H1 (cell line): Measurements from ENCODE around the gene FANCL. TPM values are rescaled to one million over a fixed set of nuclear protein-coding genes. Genes with fewer than 3 reads are reported as not detected.

Experiments used
- CHD1 ChIP-seq: IDR thresholded peaks from 2 replicates; pipeline ENCODE4 v1.6.1; 2012; ENCODE audit warnings: low read depth, low read length, improper control_type of control experiment
- KDM1A ChIP-seq: fragments of 200-600, 300-600 bp; sonication (generic); IDR thresholded peaks from 2 replicates; pipeline ENCODE4 v1.7.1; 2016; ENCODE audit warnings: mild to moderate bottlenecking, low read length, borderline replicate concordance
- KDM4A ChIP-seq: IDR thresholded peaks from one replicate; pipeline ENCODE4 v1.7.1; 2012; ENCODE audit warnings: low read depth, mild to moderate bottlenecking, moderate library complexity, low read length, inconsistent platforms; ENCODE audit not compliant: severe bottlenecking
- NANOG ChIP-seq: IDR thresholded peaks from 2 replicates; pipeline ENCODE4 v1.6.1; 2011; ENCODE audit warnings: low read length, low read depth, mild to moderate bottlenecking, inconsistent platforms; ENCODE audit not compliant: insufficient read depth, poor library complexity, severe bottlenecking
- RFX5 ChIP-seq: IDR thresholded peaks from 2 replicates; pipeline ENCODE4 v1.6.1; 2011; ENCODE audit warnings: low read depth, low read length, improper control_type of control experiment, borderline replicate concordance
- SUZ12 ChIP-seq: fragments of 200-600 bp; sonication (generic); IDR thresholded peaks from 2 replicates; pipeline ENCODE4 v1.6.1; 2012; ENCODE audit warnings: mild to moderate bottlenecking, inconsistent platforms, low read length, moderate library complexity, mixed read lengths
- polyA plus RNA-seq, 7 experiments: library from polyadenylated mRNA; depleted of rRNA in 3 of 7; stranded (reverse) in 5 of 7; unstranded in 2 of 7; fragments of >200 nt in 5 of 7; fragments of 200-250 nt in 2 of 7; gene quantifications; 1 replicate in 5 of 7; 2 replicates in 1 of 7; 4 replicates in 1 of 7; pipeline versions ENCODE4 v1.2.1 to v1.2.3, GENCODE V29; 2011 to 2013; ENCODE audit warnings: missing spikeins in 2 of 7, mixed read lengths in 2 of 7
- total RNA-seq: library from RNA; stranded (reverse); fragmentation: NEBNext Ultra II Directional; extraction: Animal tissue kit (Norgen Biotek cat#: 25700); gene quantifications from 2 replicates; pipeline ENCODE4 v1.2.1, GENCODE V29; 2021
- TF ChIP-seq, protein P1 (sequence below): fragments of 300-600 bp; sonication (generic); IDR thresholded peaks from 2 replicates; pipeline ENCODE4 v1.7.1; 2012; ENCODE audit warnings: low read length, moderate library complexity, mild to moderate bottlenecking, inconsistent platforms; ENCODE audit not compliant: insufficient replicate concordance
- TF ChIP-seq, protein P2 (sequence below): IDR thresholded peaks from 2 replicates; pipeline ENCODE4 v1.6.1; 2012; ENCODE audit warnings: inconsistent platforms
- TF ChIP-seq, protein P3 (sequence below): IDR thresholded peaks from 2 replicates; pipeline ENCODE4 v1.6.1; 2012; ENCODE audit warnings: low read length, inconsistent platforms

The FANCL gene
- total and polyA plus RNA-seq, 2 of the 8 experiments (the other 6 are each of a cell fraction or from before 2014, with no cell fraction given), result 38.7 to 55.9 TPM

DNA sequence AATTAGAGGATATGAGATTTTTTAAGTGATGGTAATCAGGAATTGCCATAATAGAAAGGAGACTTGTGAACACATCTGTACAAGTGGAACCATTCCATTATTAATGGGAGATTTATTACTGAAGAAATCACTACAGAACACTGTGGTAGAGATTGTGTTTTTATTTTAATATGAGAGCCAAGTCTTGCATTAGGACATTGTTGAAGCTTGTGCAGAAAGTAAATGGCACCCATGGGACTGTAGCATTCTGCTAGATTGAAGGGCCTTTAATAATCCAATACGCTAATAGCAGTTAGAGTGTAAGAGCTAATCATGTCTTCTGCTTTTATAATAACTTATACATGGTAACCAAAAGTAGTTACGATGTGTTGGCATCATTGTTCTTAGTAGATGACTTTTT is 110.9 kb downstream of the FANCL start (continued):
- TF ChIP-seq, protein P1, sequence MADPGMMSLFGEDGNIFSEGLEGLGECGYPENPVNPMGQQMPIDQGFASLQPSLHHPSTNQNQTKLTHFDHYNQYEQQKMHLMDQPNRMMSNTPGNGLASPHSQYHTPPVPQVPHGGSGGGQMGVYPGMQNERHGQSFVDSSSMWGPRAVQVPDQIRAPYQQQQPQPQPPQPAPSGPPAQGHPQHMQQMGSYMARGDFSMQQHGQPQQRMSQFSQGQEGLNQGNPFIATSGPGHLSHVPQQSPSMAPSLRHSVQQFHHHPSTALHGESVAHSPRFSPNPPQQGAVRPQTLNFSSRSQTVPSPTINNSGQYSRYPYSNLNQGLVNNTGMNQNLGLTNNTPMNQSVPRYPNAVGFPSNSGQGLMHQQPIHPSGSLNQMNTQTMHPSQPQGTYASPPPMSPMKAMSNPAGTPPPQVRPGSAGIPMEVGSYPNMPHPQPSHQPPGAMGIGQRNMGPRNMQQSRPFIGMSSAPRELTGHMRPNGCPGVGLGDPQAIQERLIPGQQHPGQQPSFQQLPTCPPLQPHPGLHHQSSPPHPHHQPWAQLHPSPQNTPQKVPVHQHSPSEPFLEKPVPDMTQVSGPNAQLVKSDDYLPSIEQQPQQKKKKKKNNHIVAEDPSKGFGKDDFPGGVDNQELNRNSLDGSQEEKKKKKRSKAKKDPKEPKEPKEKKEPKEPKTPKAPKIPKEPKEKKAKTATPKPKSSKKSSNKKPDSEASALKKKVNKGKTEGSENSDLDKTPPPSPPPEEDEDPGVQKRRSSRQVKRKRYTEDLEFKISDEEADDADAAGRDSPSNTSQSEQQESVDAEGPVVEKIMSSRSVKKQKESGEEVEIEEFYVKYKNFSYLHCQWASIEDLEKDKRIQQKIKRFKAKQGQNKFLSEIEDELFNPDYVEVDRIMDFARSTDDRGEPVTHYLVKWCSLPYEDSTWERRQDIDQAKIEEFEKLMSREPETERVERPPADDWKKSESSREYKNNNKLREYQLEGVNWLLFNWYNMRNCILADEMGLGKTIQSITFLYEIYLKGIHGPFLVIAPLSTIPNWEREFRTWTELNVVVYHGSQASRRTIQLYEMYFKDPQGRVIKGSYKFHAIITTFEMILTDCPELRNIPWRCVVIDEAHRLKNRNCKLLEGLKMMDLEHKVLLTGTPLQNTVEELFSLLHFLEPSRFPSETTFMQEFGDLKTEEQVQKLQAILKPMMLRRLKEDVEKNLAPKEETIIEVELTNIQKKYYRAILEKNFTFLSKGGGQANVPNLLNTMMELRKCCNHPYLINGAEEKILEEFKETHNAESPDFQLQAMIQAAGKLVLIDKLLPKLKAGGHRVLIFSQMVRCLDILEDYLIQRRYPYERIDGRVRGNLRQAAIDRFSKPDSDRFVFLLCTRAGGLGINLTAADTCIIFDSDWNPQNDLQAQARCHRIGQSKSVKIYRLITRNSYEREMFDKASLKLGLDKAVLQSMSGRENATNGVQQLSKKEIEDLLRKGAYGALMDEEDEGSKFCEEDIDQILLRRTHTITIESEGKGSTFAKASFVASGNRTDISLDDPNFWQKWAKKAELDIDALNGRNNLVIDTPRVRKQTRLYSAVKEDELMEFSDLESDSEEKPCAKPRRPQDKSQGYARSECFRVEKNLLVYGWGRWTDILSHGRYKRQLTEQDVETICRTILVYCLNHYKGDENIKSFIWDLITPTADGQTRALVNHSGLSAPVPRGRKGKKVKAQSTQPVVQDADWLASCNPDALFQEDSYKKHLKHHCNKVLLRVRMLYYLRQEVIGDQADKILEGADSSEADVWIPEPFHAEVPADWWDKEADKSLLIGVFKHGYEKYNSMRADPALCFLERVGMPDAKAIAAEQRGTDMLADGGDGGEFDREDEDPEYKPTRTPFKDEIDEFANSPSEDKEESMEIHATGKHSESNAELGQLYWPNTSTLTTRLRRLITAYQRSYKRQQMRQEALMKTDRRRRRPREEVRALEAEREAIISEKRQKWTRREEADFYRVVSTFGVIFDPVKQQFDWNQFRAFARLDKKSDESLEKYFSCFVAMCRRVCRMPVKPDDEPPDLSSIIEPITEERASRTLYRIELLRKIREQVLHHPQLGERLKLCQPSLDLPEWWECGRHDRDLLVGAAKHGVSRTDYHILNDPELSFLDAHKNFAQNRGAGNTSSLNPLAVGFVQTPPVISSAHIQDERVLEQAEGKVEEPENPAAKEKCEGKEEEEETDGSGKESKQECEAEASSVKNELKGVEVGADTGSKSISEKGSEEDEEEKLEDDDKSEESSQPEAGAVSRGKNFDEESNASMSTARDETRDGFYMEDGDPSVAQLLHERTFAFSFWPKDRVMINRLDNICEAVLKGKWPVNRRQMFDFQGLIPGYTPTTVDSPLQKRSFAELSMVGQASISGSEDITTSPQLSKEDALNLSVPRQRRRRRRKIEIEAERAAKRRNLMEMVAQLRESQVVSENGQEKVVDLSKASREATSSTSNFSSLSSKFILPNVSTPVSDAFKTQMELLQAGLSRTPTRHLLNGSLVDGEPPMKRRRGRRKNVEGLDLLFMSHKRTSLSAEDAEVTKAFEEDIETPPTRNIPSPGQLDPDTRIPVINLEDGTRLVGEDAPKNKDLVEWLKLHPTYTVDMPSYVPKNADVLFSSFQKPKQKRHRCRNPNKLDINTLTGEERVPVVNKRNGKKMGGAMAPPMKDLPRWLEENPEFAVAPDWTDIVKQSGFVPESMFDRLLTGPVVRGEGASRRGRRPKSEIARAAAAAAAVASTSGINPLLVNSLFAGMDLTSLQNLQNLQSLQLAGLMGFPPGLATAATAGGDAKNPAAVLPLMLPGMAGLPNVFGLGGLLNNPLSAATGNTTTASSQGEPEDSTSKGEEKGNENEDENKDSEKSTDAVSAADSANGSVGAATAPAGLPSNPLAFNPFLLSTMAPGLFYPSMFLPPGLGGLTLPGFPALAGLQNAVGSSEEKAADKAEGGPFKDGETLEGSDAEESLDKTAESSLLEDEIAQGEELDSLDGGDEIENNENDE, result no peak
- no peak for TF ChIP-seq KDM1A
- no peak for TF ChIP-seq NANOG
- TF ChIP-seq, protein P2, sequence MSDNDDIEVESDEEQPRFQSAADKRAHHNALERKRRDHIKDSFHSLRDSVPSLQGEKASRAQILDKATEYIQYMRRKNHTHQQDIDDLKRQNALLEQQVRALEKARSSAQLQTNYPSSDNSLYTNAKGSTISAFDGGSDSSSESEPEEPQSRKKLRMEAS, result no peak
- TF ChIP-seq CHD1, result no peak
- TF ChIP-seq RFX5, result no peak
- TF ChIP-seq, protein P3, sequence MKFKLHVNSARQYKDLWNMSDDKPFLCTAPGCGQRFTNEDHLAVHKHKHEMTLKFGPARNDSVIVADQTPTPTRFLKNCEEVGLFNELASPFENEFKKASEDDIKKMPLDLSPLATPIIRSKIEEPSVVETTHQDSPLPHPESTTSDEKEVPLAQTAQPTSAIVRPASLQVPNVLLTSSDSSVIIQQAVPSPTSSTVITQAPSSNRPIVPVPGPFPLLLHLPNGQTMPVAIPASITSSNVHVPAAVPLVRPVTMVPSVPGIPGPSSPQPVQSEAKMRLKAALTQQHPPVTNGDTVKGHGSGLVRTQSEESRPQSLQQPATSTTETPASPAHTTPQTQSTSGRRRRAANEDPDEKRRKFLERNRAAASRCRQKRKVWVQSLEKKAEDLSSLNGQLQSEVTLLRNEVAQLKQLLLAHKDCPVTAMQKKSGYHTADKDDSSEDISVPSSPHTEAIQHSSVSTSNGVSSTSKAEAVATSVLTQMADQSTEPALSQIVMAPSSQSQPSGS, result no peak
- TF ChIP-seq KDM4A, result no peak
- TF ChIP-seq SUZ12, result no peak
